PC-3 (cell line): ENCODE data around the gene ELMOD3.

Source experiments
- EZH2 ChIP-seq: fragments of 300-600 bp; sonication (generic); IDR thresholded peaks from one replicate; pipeline ENCODE4 v1.6.1; 2017; ENCODE audit warnings: antibody characterized with exemption, mild to moderate bottlenecking, low read length; ENCODE audit not compliant: unreplicated experiment
- EZH2phosphoT487 ChIP-seq: fragments of 300-600 bp; sonication (generic); IDR thresholded peaks from 2 replicates; pipeline ENCODE4 v1.6.1; 2018; ENCODE audit warnings: mild to moderate bottlenecking, antibody characterized with exemption, low read length, borderline replicate concordance
- TF ChIP-seq, protein P1 (sequence below): fragments of 300-600 bp; sonication (generic); conservative IDR thresholded peaks from 2 replicates; pipeline ENCODE4 v1.5.1; 2017; ENCODE audit warnings: antibody characterized with exemption, low read depth, mild to moderate bottlenecking, low read length

DNA sequence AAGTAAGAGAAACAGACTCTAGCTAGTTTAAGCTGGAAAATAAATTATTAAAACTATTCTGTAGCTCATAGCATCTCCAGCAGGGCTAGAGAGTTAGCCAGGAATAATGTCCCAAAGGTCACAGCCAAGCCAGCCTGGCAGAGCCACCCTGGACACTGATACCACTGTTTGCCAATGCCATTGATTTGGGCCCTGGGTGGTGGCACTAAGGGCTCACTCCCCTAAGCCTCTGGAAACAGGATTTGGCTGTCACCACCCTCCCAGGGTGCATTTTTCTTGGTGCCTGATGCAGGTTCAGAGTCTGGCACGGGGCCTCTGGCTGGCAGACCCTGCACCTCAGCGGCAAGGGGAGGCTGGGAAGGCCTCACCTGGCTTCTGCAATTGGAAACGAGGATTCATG, 71.0 kb downstream of the ELMOD3 start:
- TF ChIP-seq, protein P1, sequence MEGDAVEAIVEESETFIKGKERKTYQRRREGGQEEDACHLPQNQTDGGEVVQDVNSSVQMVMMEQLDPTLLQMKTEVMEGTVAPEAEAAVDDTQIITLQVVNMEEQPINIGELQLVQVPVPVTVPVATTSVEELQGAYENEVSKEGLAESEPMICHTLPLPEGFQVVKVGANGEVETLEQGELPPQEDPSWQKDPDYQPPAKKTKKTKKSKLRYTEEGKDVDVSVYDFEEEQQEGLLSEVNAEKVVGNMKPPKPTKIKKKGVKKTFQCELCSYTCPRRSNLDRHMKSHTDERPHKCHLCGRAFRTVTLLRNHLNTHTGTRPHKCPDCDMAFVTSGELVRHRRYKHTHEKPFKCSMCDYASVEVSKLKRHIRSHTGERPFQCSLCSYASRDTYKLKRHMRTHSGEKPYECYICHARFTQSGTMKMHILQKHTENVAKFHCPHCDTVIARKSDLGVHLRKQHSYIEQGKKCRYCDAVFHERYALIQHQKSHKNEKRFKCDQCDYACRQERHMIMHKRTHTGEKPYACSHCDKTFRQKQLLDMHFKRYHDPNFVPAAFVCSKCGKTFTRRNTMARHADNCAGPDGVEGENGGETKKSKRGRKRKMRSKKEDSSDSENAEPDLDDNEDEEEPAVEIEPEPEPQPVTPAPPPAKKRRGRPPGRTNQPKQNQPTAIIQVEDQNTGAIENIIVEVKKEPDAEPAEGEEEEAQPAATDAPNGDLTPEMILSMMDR: no peak
- TF ChIP-seq EZH2phosphoT487 (no peak), EZH2 (no peak)
